BJ (cell line): ENCODE data around the gene STK4. TPM values are rescaled to one million over a fixed set of nuclear protein-coding genes. Genes with fewer than 3 reads are reported as not detected.
"Not testable (repeated sequence)": the region's sequence is repeated elsewhere in the genome, so short reads cannot be mapped to it uniquely, and the experiment has no call there.

Source experiments
- CTCF ChIA-PET: fragments of 350-600 bp; formaldehyde crosslinking; extraction: SDS; loops from one replicate; lab custom pipeline; 2021; ENCODE audit warnings: antibody characterized with exemption, inconsistent platforms; lab: Yijun Ruan, JAX
- POLR2A ChIA-PET: fragments of 300-600 bp; sonication (Branson Sonifier 250); formaldehyde crosslinking; extraction: SDS; loops from one replicate; lab custom pipeline; 2021; ENCODE audit warnings: antibody characterized with exemption; lab: Charles Lee
- DNase-seq: peaks from one replicate; pipeline ENCODE4 v3.0.0-alpha.2; 2011; ENCODE audit warnings: low read depth
- H3K27me3 ChIP-seq: 2 replicates; pipeline ENCODE4 v1.6.0; 2011; ENCODE audit warnings: low read length; ENCODE audit not compliant: control insufficient read depth, insufficient read depth
- H3K36me3 ChIP-seq: 2 replicates; pipeline ENCODE4 v1.5.1; 2011; ENCODE audit warnings: low read length; ENCODE audit not compliant: control insufficient read depth, insufficient read depth
- H3K4me3 ChIP-seq: 2 replicates; pipeline ENCODE4 v1.5.1; 2011; ENCODE audit warnings: low read depth, mild to moderate bottlenecking, control low read depth, low read length
- CTCF ChIP-seq: IDR thresholded peaks from 2 replicates; pipeline ENCODE4 v1.5.1; 2011; ENCODE audit warnings: low read depth, mild to moderate bottlenecking, control low read depth, inconsistent platforms, low read length, moderate library complexity; ENCODE audit not compliant: insufficient read depth
- polyA plus RNA-seq: library from polyadenylated mRNA; depleted of rRNA; stranded (reverse); fragments of >200 nt; gene quantifications from 2 replicates; pipeline ENCODE4 v1.2.3, GENCODE V29; 2011

STK4 gene
- polyA plus RNA-seq, 1 experiment = 12.4 TPM

- POLR2A ChIA-PET = interaction anchor here (0.6 kb wide), 1 partner anchor 20 kb away, joined by 4 read pairs; no protein-coding TSS in a partner anchor
Measured at GRCh38 chr20:45019027-45019761, 52.9 kb downstream of the STK4 start.

DNA sequence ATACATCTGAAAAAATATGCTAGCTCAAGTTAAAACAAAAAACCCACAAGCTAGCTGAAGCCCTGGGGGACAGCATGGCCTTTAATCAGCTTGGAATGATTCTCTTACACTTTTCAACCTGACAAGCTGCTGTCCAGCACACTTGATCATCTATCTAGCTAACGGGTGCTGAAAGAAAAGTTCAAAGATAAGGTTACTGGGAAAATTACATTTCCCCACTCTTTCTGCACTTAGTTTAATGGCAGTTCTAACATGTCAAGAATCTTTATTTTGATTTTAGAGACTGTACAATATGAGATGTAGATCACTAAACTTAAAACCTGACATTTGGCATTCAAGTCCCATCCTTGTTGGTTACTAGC is 53.4 kb downstream of the STK4 start:
- Histone ChIP-seq H3K36me3 (no peaks in the 10 kb centered on the region), H3K4me3 (no peak overlapping the region), H3K27me3 (no peaks in the 10 kb centered on the region)
- no peak for TF ChIP-seq CTCF
- ChIA-PET CTCF (interaction anchor here (1.3 to 3.6 kb wide), 3 partner anchors 24 to 272 kb away, joined by 3 to 17 read pairs (median 11); no protein-coding TSS in a partner anchor), POLR2A (no interaction called here)
- DNase-seq = no peak

More at GRCh38 chr20:45019027-45019761, 52.9 kb downstream of the STK4 start:
- Histone ChIP-seq H3K27me3 (no peaks in the 10 kb centered on the region), H3K4me3 (no peak overlapping the region), H3K36me3 (no peaks in the 10 kb centered on the region)
- CTCF ChIA-PET = interaction anchor here (1.3 to 3.6 kb wide), 3 partner anchors 25 to 272 kb away, joined by 3 to 17 read pairs (median 11); no protein-coding TSS in a partner anchor
- no peak for TF ChIP-seq CTCF
- no peak for DNase-seq

DNA sequence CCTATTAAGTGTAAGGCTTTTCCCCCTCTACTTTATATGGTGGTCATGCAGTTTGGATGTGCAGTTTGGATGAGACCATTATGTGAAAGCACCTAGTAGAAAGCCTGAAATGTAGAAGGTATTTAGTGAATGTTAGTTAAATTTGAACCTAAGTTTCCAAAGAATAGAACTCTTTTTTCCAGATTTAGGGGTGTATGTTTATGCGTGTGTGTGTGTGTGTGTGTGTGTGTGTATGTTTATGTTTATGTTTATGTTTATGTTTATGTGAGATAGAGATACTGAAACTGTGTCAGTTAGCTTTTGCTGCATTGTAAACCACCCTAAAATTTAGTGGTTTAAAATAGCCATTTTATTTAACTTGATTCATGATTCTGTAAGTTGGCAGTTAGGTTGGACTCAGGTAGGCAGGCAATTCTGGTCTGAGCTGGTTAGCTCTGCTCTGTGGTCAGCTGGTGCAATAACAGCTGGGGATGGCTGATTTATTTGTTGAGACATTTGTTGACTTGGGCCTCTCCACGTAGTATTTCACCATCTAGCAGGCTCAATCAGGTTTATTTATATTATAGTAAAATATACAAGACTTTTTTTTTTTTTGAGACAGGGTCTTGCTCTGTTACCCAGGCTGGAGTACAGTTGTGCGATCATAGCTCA is 54.0 kb downstream of the STK4 start:
- no peaks in the 10 kb centered on the region for H3K27me3 ChIP-seq
- H3K4me3 ChIP-seq = no peak overlapping the region
- CTCF ChIA-PET = interaction anchor here (1.4 to 3.6 kb wide), 3 partner anchors 75 to 274 kb away, joined by 3 to 17 read pairs (median 11); no protein-coding TSS in a partner anchor
- no peaks in the 10 kb centered on the region for H3K36me3 ChIP-seq
- no peak for DNase-seq
- TF ChIP-seq CTCF = no peak
- POLR2A ChIA-PET = no interaction called here

DNA sequence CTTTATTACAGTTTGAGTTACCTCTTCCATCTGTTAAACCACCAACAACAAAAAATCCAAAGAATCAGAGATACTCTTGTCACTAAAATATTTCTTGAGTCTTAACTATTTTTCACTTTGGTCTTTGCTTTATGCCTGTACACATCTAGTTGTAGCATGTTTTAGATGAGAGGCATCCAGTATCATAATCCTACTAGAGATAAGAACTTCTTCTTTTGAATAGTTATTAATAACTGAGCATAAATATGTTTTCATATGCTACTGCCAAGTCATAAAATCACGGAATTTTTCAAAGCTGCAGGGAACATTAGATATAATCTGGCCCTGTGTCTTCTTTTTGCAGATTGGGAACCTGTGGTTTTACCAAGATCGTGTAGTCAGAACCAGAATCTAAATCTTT is 55.3 kb downstream of the STK4 start:
- H3K27me3 ChIP-seq = no peaks in the 10 kb centered on the region
- CTCF ChIA-PET = interaction anchor here (1.4 to 3.5 kb wide), 2 partner anchors 270 to 273 kb away, joined by 3 to 11 read pairs; no protein-coding TSS in a partner anchor
- POLR2A ChIA-PET = no interaction called here

GRCh38 chr20:45023140-45023539 is 56.8 kb downstream of the STK4 start:
- H3K36me3 ChIP-seq, POLR2A ChIA-PET, H3K27me3 ChIP-seq, DNase-seq, H3K4me3 ChIP-seq: not testable (repeated sequence)
- CTCF ChIA-PET = interaction anchor here (1.0 kb wide), 1 partner anchor 21 kb away, joined by 3 read pairs; no protein-coding TSS in a partner anchor

More for the DNA sequence above, 55.3 kb downstream of the STK4 start:
- Histone ChIP-seq H3K36me3 (no peaks in the 10 kb centered on the region), H3K4me3 (no peak overlapping the region)
- DNase-seq = no peak
- no peak for TF ChIP-seq CTCF
